KMS-11 (cell line): Measurements from ENCODE around the gene DNASE2.
"Not testable (repeated sequence)": the region's sequence is repeated elsewhere in the genome, so short reads cannot be mapped to it uniquely, and the experiment has no call there.

Experiments
- H2AFZ ChIP-seq: fragments of 200-600 bp; sonication (generic); 2 replicates; pipeline ENCODE4 v1.6.1; 2016; ENCODE audit warnings: antibody characterized with exemption, mixed run types, low read depth
- H3K27ac ChIP-seq: fragments of 200-600 bp; sonication (generic); 2 replicates; pipeline ENCODE4 v1.6.1; 2016; ENCODE audit warnings: mild to moderate bottlenecking, mixed run types
- H3K27me3 ChIP-seq: fragments of 200-600 bp; sonication (generic); 2 replicates; pipeline ENCODE4 v1.6.1; 2017; ENCODE audit warnings: mild to moderate bottlenecking, low read depth, mixed run types, moderate library complexity; ENCODE audit not compliant: insufficient read depth
- H3K36me3 ChIP-seq: fragments of 200-600 bp; sonication (generic); 2 replicates; pipeline ENCODE4 v1.6.1; 2017; ENCODE audit warnings: mild to moderate bottlenecking, mixed run types; ENCODE audit not compliant: insufficient read depth
- H3K4me1 ChIP-seq: fragments of 200-600 bp; sonication (generic); 2 replicates; pipeline ENCODE4 v1.6.1; 2016; ENCODE audit warnings: mild to moderate bottlenecking, low read depth, mixed run types; ENCODE audit not compliant: poor library complexity, severe bottlenecking
- H3K4me2 ChIP-seq: fragments of 200-600 bp; sonication (generic); 2 replicates; pipeline ENCODE4 v1.7.0; 2016; ENCODE audit warnings: mild to moderate bottlenecking, mixed run types
- H3K4me3 ChIP-seq: fragments of 200-600 bp; sonication (generic); IDR thresholded peaks from 2 replicates; pipeline ENCODE4 v1.6.1; 2017; ENCODE audit warnings: low read depth, low read length, mixed read lengths; ENCODE audit not compliant: insufficient read depth
- H3K79me2 ChIP-seq: fragments of 200-600 bp; sonication (generic); 2 replicates; pipeline ENCODE4 v1.6.1; 2016; ENCODE audit warnings: low read depth, mixed run types; ENCODE audit not compliant: insufficient read depth
- H3K9ac ChIP-seq: fragments of 200-600 bp; sonication (generic); 2 replicates; pipeline ENCODE4 v1.6.1; 2016; ENCODE audit warnings: mild to moderate bottlenecking, mixed run types
- H4K20me1 ChIP-seq: fragments of 200-600 bp; sonication (generic); 2 replicates; pipeline ENCODE4 v1.6.1; 2016; ENCODE audit warnings: mild to moderate bottlenecking, mixed run types; ENCODE audit not compliant: insufficient read depth
- CTCF ChIP-seq: fragments of 200-600 bp; sonication (generic); conservative IDR thresholded peaks from 2 replicates; pipeline ENCODE4 v1.6.1; 2017; ENCODE audit warnings: low read depth, mild to moderate bottlenecking, antibody characterized with exemption, low read length, moderate library complexity, mixed read lengths

The DNASE2 gene

GRCh38 chr19:12893582-12893981, 12.3 kb upstream of the DNASE2 start:
- Histone ChIP-seq H3K36me3 (no peaks in the 10 kb centered on the region), H3K9ac (no peak overlapping the region), H3K4me3 (no peak overlapping the region), H3K27ac (no peak overlapping the region), H2AFZ (no peak overlapping the region), H3K4me1 (peaks cover 26% of the 10 kb centered on the region), H3K4me2 (no peak overlapping the region), H3K27me3 (no peaks in the 10 kb centered on the region), H4K20me1 (no peaks in the 10 kb centered on the region), H3K79me2 (peaks cover 7% of the 10 kb centered on the region; the same call in 1 of the 2 replicates)
- TF ChIP-seq CTCF, result no peak

- Histone ChIP-seq H3K9ac (peak overlapping the region; percentile 58; the same call in 1 of the 2 replicates), H3K27ac (peak overlapping the region; percentile 42; the same call in 1 of the 2 replicates), H3K27me3 (no peaks in the 10 kb centered on the region)
Observed at GRCh38 chr19:12891553-12892021, 10.3 kb upstream of the DNASE2 start.

GRCh38 chr19:12890787-12891552, 9.7 kb upstream of the DNASE2 start, which contains the start of gene GCDH:
GCDH (plus strand) TSS chr19:12891160; CDS start chr19:12891305, 145 bp downstream.
- Histone ChIP-seq H3K36me3 (no peaks in the 10 kb centered on the region), H3K27ac (peak within 1 kb of the TSS; percentile 42; the same call in 1 of the 2 replicates), H3K9ac (peak within 1 kb of the TSS; percentile 58; the same call in 1 of the 2 replicates), H3K4me1 (peaks cover 18% of the 10 kb centered on the region), H3K79me2 (peaks cover 7% of the 10 kb centered on the region; the same call in 1 of the 2 replicates), H3K27me3 (no peaks in the 10 kb centered on the region), H2AFZ (peak within 1 kb of the TSS; percentile 39; the same call in 1 of the 2 replicates), H3K4me2 (peak within 1 kb of the TSS; percentile 89), H3K4me3 (no peak within 1 kb of the TSS), H4K20me1 (no peaks in the 10 kb centered on the region)
- no peak for TF ChIP-seq CTCF

More at GRCh38 chr19:12891553-12892021, 10.3 kb upstream of the DNASE2 start:
- Histone ChIP-seq H3K4me3 (no peak overlapping the region), H4K20me1 (no peaks in the 10 kb centered on the region), H3K4me1 (peaks cover 18% of the 10 kb centered on the region), H2AFZ (peak overlapping the region; percentile 39; the same call in 1 of the 2 replicates), H3K4me2 (peak overlapping the region; percentile 89), H3K36me3 (no peaks in the 10 kb centered on the region), H3K79me2 (peaks cover 7% of the 10 kb centered on the region; the same call in 1 of the 2 replicates)
- no peak for TF ChIP-seq CTCF

GRCh38 chr19:12890299-12890786, 9.1 kb upstream of the DNASE2 start:
- Histone ChIP-seq H3K4me2 (peak overlapping the region; percentile 27; the same call in 1 of the 2 replicates), H3K4me1 (peaks cover 18% of the 10 kb centered on the region), H2AFZ (peak overlapping the region; percentile 39; the same call in 1 of the 2 replicates)
- not testable (repeated sequence) for H3K9ac ChIP-seq, H3K36me3 ChIP-seq, H3K27me3 ChIP-seq, H3K4me3 ChIP-seq, H4K20me1 ChIP-seq, H3K27ac ChIP-seq, H3K79me2 ChIP-seq
